Left forelimb (tissue), 1 donor: ENCODE results near the gene BTD.

Source experiments
- DNase-seq: peaks from one replicate; pipeline ENCODE4 v3.0.0-alpha.2; 2018; ENCODE audit warnings: low spot score

BTD gene

GRCh38 chr3:15636028-15636709 is 34.6 kb downstream of the BTD start:
- no peak for DNase-seq

- no peak for DNase-seq
These were observed 35.8 kb downstream of the BTD start for GRCh38 chr3:15637131-15637951.

GRCh38 chr3:15638193-15638890 is 36.8 kb downstream of the BTD start:
- no peak for DNase-seq

- no peak for DNase-seq
These were observed 37.3 kb downstream of the BTD start for GRCh38 chr3:15638891-15639262.

GRCh38 chr3:15645246-15645645 is 43.7 kb downstream of the BTD start:
- no peak for DNase-seq

GRCh38 chr3:15645740-15646501 is 44.4 kb downstream of the BTD start:
- peak; percentile 75 for DNase-seq

- DNase-seq = peak; percentile 69
These were observed 45.4 kb downstream of the BTD start for GRCh38 chr3:15646851-15647511.

- DNase-seq = no peak
These were observed 46.1 kb downstream of the BTD start for GRCh38 chr3:15647611-15648167.

- no peak for DNase-seq
These were observed 47.8 kb downstream of the BTD start for GRCh38 chr3:15649341-15649740.

GRCh38 chr3:15649858-15650257 is 48.3 kb downstream of the BTD start:
- no peak for DNase-seq

- no peak for DNase-seq
These were observed 49.9 kb downstream of the BTD start for GRCh38 chr3:15651396-15651795.

- no peak for DNase-seq
These were observed 51.8 kb downstream of the BTD start for GRCh38 chr3:15653321-15653720.

GRCh38 chr3:15654127-15654526 is 52.6 kb downstream of the BTD start:
- no peak for DNase-seq

- DNase-seq = no peak
These were observed 53.3 kb downstream of the BTD start for GRCh38 chr3:15654891-15655290.

GRCh38 chr3:15656342-15656741 is 54.8 kb downstream of the BTD start:
- DNase-seq = no peak

- no peak for DNase-seq
These were observed 55.5 kb downstream of the BTD start for GRCh38 chr3:15657016-15657415.

- no peak for DNase-seq
These were observed 57.9 kb downstream of the BTD start for GRCh38 chr3:15659254-15659975.

- DNase-seq = no peak
These were observed 58.8 kb downstream of the BTD start for GRCh38 chr3:15660055-15660935.

- no peak for DNase-seq
These were observed 62.6 kb downstream of the BTD start for GRCh38 chr3:15664144-15664543.
